Measurements from ENCODE around the gene RASA1.

RASA1 gene

GRCh38 chr5:87405472-87406155 is 137.9 kb downstream of the RASA1 start:
- no peak for DNase-seq

- DNase-seq: no peak
Measured at GRCh38 chr5:87408204-87408603, 140.5 kb downstream of the RASA1 start.

GRCh38 chr5:87410931-87411330 is 143.2 kb downstream of the RASA1 start:
- no peak for DNase-seq

- no peak for DNase-seq
Measured at GRCh38 chr5:87411586-87411972, 143.9 kb downstream of the RASA1 start.

- DNase-seq: peak in 1 of 2 experiments; percentile 26
Measured at GRCh38 chr5:87411973-87412629, 144.4 kb downstream of the RASA1 start.

GRCh38 chr5:87412630-87413342 is 145.1 kb downstream of the RASA1 start, which contains the start of gene CCNH:
CCNH (minus strand) TSS chr5:87412930; CDS start chr5:87412794, 136 bp downstream.
- DNase-seq: peak; percentile 90 to 97

GRCh38 chr5:87413343-87413645 is 145.6 kb downstream of the RASA1 start:
- DNase-seq: no peak

- no peak for DNase-seq
Measured at GRCh38 chr5:87418506-87418905, 150.8 kb downstream of the RASA1 start.

- no peak for DNase-seq
Measured at GRCh38 chr5:87421307-87421706, 153.6 kb downstream of the RASA1 start.

- DNase-seq: no peak
Measured at GRCh38 chr5:87423755-87424154, 156.1 kb downstream of the RASA1 start.

GRCh38 chr5:87430863-87431457 is 163.3 kb downstream of the RASA1 start:
- DNase-seq: no peak

- DNase-seq: no peak
Measured at GRCh38 chr5:87432460-87432859, 164.8 kb downstream of the RASA1 start.

GRCh38 chr5:87433945-87434344 is 166.3 kb downstream of the RASA1 start:
- DNase-seq: no peak

- DNase-seq: no peak
Measured at GRCh38 chr5:87434461-87434860, 166.8 kb downstream of the RASA1 start.

- DNase-seq: no peak
Measured at GRCh38 chr5:87435144-87435694, 167.5 kb downstream of the RASA1 start.

- no peak for DNase-seq
Measured at GRCh38 chr5:87437724-87438123, 170.0 kb downstream of the RASA1 start.

GRCh38 chr5:87438231-87438630 is 170.5 kb downstream of the RASA1 start:
- DNase-seq: no peak

Measured in stimulated activated CD4-positive, alpha-beta T cell treated with anti-CD3 and anti-CD28 coated beads, Interleukin-4, amount 100 ng/mL, for 4 hours (primary cell).